AG10803 (cell line): ENCODE data around the gene HOXA11.

Source experiments
- DNase-seq: peaks from one replicate; pipeline ENCODE4 v3.0.0; 2010; ENCODE audit warnings: low read depth
- H3K4me3 ChIP-seq: 2 replicates; pipeline ENCODE4 v1.5.1; 2011; ENCODE audit warnings: mild to moderate bottlenecking, low read length, control low read depth
- CTCF ChIP-seq: conservative IDR thresholded peaks from 2 replicates; pipeline ENCODE4 v1.5.1; 2011; ENCODE audit warnings: mild to moderate bottlenecking, low read length, control low read depth, inconsistent platforms

The HOXA11 gene

GRCh38 chr7:27165089-27165995 is 19.7 kb downstream of the HOXA11 start, which contains the start of gene HOXA9:
Gene HOXA9, minus strand, starts transcription at chr7:27165537. Its CDS starts 80 bp downstream, at chr7:27165457.
- DNase-seq: peak; percentile 97
- peak within 1 kb of the TSS; percentile 87 for H3K4me3 ChIP-seq
- no peak; the same call in 1 of the 2 replicates for TF ChIP-seq CTCF

DNA sequence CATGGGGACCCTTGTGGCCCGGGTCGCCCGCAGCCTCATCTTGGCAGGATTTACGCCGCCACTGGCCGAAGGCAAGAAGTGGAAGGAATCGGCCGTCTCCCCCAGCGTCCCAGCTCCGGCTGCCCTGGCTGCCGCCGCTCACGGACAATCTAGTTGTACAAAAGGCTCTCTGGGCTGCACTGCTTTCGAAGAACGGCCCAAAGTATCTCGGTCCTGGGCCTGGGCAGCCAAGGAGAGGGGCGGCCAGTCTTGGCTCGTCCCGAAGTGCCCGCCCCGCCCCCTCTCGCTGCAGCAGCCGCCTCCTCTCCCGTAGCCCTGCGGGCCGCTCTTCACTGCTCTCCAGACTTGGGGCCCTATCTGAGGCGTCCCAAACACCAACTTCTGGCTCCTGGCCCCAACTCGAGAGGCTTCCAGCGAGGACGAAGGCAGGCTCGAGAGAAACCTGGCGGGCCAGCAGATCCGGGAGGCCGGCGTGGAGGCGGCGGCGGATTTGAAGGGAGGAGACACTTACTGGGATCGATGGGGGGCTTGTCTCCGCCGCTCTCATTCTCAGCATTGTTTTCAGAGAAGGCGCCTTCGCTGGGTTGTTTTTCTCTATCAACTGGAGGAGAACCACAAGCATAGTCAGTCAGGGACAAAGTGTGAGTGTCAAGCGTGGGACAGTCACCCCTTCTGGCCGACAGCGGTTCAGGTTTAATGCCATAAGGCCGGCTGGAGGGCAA is 20.5 kb downstream of the HOXA11 start:
- peak overlapping the region; percentile 87 for H3K4me3 ChIP-seq
- no peak for DNase-seq
- peak; percentile 27; the same call in 1 of the 2 replicates for TF ChIP-seq CTCF

GRCh38 chr7:27164045-27164366 is 21.0 kb downstream of the HOXA11 start:
- no peak for DNase-seq
- TF ChIP-seq CTCF: no peak
- H3K4me3 ChIP-seq: peak overlapping the region; percentile 87

GRCh38 chr7:27163288-27164044 is 21.6 kb downstream of the HOXA11 start:
- TF ChIP-seq CTCF: no peak
- peak overlapping the region; percentile 87 for H3K4me3 ChIP-seq
- no peak for DNase-seq

DNA sequence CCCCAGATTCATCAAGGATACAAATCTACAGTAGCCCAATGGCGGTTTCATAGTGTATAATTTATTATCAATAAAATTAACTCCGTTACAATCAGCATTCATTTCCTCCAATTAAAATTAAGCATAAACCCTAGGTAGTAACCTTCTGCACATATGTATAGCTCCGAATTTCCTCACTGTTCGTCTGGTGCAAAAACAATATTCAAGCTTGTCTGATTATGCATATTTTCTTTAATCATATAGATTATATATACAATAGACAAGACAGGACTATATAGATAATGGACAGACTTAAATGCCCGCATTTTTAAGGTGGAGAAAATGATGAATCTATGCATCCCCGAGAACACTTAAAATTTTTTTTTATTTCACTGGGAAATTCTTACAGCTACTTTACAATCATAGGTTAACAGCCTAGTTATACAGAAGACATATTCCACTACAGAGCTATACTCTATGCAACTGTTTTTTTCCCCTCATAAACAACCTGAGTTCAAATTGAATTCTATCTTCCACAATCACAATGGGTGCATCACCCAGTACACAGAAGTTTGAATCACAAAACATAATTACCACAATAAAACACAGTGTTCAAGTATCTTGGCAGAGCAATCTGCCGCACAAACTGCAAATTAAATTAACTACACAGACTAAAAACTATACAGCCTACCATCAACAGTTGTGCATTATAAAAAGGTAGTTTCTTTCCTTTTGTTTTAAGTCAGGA is 22.3 kb downstream of the HOXA11 start:
- no peak for DNase-seq
- TF ChIP-seq CTCF: no peak

DNA sequence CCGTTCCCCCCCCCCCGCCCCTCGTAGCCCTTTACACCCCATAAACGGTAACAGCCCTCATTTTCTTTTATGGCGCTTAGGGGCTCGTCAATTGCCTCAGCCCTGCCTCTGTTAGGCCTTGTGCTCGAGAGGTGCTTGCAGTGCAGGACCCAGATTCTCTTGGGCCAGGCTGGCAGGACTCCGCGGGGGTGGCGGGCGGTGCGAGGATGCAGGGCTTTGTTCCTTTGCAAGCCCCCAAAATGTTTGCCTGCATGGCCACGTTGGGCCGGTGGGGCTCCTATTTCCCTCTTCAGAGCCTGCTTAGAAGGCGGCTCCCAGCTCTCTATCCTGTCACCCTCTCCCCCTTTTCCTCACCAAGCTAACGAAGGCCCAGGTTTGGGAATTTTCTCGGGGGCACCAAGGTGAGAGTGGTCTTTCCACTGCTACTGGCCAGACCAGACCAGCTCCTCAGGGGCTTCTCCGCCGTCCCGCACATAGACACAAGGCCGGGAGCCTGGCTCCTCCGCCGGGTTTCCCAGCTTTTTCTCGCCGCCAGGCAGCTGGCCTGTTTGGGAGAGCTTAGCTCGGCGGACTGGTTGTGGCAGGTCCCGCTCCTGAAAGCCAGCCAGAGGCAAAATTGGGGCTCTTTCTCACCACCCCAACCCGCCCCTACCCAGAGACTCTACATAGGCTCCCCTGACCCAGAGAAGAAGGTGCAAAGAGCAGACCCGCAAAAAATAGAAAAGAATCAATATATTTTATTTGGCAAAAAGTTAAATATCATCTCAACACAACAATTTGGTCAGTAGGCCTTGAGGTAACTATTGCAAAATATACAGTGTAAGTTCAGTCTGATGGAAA is 23.1 kb downstream of the HOXA11 start:
- DNase-seq: no peak
- peak overlapping the region; percentile 87 for H3K4me3 ChIP-seq

More for the DNA sequence above, 22.3 kb downstream of the HOXA11 start:
- peak overlapping the region; percentile 87 for H3K4me3 ChIP-seq

More for the DNA sequence above, 23.1 kb downstream of the HOXA11 start:
- no peak for TF ChIP-seq CTCF
